Ureter (tissue), 1 donor: Measurements from ENCODE around the gene NDFIP1. TPM values are rescaled to one million over a fixed set of nuclear protein-coding genes. Genes with fewer than 3 reads are reported as not detected.
"Not testable (repeated sequence)": the region's sequence is repeated elsewhere in the genome, so short reads cannot be mapped to it uniquely, and the experiment has no call there.

Experiments
- DNase-seq: peaks from one replicate; pipeline ENCODE4 v3.0.0-alpha.2; 2020; ENCODE audit warnings: low spot score
- total RNA-seq: library from RNA; stranded (reverse); gene quantifications from one replicate; pipeline ENCODE4 v1.2.4, GENCODE V29; 2023
- donor health status: DM: yes; HTN: yes; CAD: no.

NDFIP1 gene
- total RNA-seq, 1 donor from 2014 or later: 69.6 TPM

- DNase-seq: not testable (repeated sequence)
Observed at GRCh38 chr5:142154449-142154841, 45.9 kb downstream of the NDFIP1 start.

- no peak for DNase-seq
Observed at GRCh38 chr5:142156839-142157463, 48.4 kb downstream of the NDFIP1 start.

GRCh38 chr5:142159354-142159753 is 50.8 kb downstream of the NDFIP1 start:
- no peak for DNase-seq

GRCh38 chr5:142164315-142164714 is 55.7 kb downstream of the NDFIP1 start:
- no peak for DNase-seq

GRCh38 chr5:142166754-142167153 is 58.2 kb downstream of the NDFIP1 start:
- no peak for DNase-seq

- DNase-seq: no peak
Observed at GRCh38 chr5:142167458-142167857, 58.9 kb downstream of the NDFIP1 start.

- no peak for DNase-seq
Observed at GRCh38 chr5:142168365-142168764, 59.8 kb downstream of the NDFIP1 start.

GRCh38 chr5:142170254-142170953 is 61.8 kb downstream of the NDFIP1 start:
- no peak for DNase-seq

GRCh38 chr5:142171270-142171669 is 62.7 kb downstream of the NDFIP1 start:
- no peak for DNase-seq

GRCh38 chr5:142175039-142175438 is 66.5 kb downstream of the NDFIP1 start:
- no peak for DNase-seq

GRCh38 chr5:142175461-142176142 is 67.0 kb downstream of the NDFIP1 start:
- no peak for DNase-seq

- no peak for DNase-seq
Observed at GRCh38 chr5:142176255-142176654, 67.7 kb downstream of the NDFIP1 start.

- no peak for DNase-seq
Observed at GRCh38 chr5:142178651-142179050, 70.1 kb downstream of the NDFIP1 start.

- DNase-seq: no peak
Observed at GRCh38 chr5:142179776-142180387, 71.3 kb downstream of the NDFIP1 start.

- no peak for DNase-seq
Observed at GRCh38 chr5:142181096-142181495, 72.5 kb downstream of the NDFIP1 start.

GRCh38 chr5:142181547-142182163 is 73.1 kb downstream of the NDFIP1 start:
- no peak for DNase-seq

GRCh38 chr5:142182840-142183239 is 74.3 kb downstream of the NDFIP1 start:
- DNase-seq: no peak

GRCh38 chr5:142183561-142183960 is 75.0 kb downstream of the NDFIP1 start:
- no peak for DNase-seq

GRCh38 chr5:142184988-142185387 is 76.4 kb downstream of the NDFIP1 start:
- no peak for DNase-seq

GRCh38 chr5:142186514-142186856 is 77.9 kb downstream of the NDFIP1 start:
- DNase-seq: no peak

- DNase-seq: no peak
Observed at GRCh38 chr5:142186857-142187594, 78.4 kb downstream of the NDFIP1 start.
